ENCODE results near the gene APOBEC3B.
"Not testable (repeated sequence)": the region's sequence is repeated elsewhere in the genome, so short reads cannot be mapped to it uniquely, and the experiment has no call there.

APOBEC3B gene

DNA sequence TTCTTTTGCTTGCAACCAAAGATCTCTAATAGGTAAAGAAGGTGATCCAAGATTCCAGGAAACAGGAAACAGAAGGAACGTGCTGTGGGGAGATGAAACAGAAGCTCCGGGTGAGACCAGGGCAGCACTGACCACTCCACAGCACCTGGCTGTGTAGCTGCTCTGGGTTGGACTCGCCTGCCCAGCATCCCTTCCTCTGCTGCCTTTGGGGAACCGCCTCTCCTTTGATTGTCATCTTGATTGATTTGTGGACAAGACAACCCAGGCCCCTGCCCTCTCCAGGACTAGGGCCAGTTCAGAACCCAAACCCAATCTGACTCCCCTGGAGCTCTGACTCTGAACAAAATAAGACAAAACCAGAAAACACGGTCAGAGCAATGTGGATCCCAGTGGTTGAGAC lies 39.4 kb upstream of the APOBEC3B start:
- no peaks in the 10 kb centered on the region for H3K9me3 ChIP-seq (ENCODE audit: control insufficient read depth, low read length)
- H3K4me3 ChIP-seq (ENCODE audit: insufficient read depth, low read depth, low read length): no peak overlapping the region
- no peaks in the 10 kb centered on the region for H3K27me3 ChIP-seq (ENCODE audit: control insufficient read depth, insufficient read depth, low read length, poor library complexity, severe bottlenecking)
- H3K27ac ChIP-seq (ENCODE audit: insufficient read depth, low read depth, low read length, poor library complexity, severe bottlenecking): no peak overlapping the region
- no peaks in the 10 kb centered on the region for H3K36me3 ChIP-seq (ENCODE audit: control insufficient read depth, insufficient read depth, low read length)
- no peaks in the 10 kb centered on the region for H3K4me1 ChIP-seq (ENCODE audit: control insufficient read depth, insufficient read depth, low read length)
- 90 to 92% methylated on average over 5 of the region's 5 CpGs for WGBS, 2 experiments

GRCh38 chr22:38943201-38943600 lies 38.9 kb upstream of the APOBEC3B start:
- no peaks in the 10 kb centered on the region for H3K27me3 ChIP-seq (ENCODE audit: control insufficient read depth, insufficient read depth, low read length, poor library complexity, severe bottlenecking)
- no peaks in the 10 kb centered on the region for H3K9me3 ChIP-seq (ENCODE audit: control insufficient read depth, low read length)
- 85% methylated on average over 9 of the region's 9 CpGs for WGBS, 2 experiments
- H3K4me1 ChIP-seq (ENCODE audit: control insufficient read depth, insufficient read depth, low read length): no peaks in the 10 kb centered on the region
- H3K36me3 ChIP-seq (ENCODE audit: control insufficient read depth, insufficient read depth, low read length): no peaks in the 10 kb centered on the region
- H3K27ac ChIP-seq (ENCODE audit: insufficient read depth, low read depth, low read length, poor library complexity, severe bottlenecking): no peak overlapping the region
- H3K4me3 ChIP-seq (ENCODE audit: insufficient read depth, low read depth, low read length): no peak overlapping the region

- no peaks in the 10 kb centered on the region for H3K27me3 ChIP-seq (ENCODE audit: control insufficient read depth, insufficient read depth, low read length, poor library complexity, severe bottlenecking)
- no peak overlapping the region for H3K27ac ChIP-seq (ENCODE audit: insufficient read depth, low read depth, low read length, poor library complexity, severe bottlenecking)
- no peaks in the 10 kb centered on the region for H3K36me3 ChIP-seq (ENCODE audit: control insufficient read depth, insufficient read depth, low read length)
- no peaks in the 10 kb centered on the region for H3K9me3 ChIP-seq (ENCODE audit: control insufficient read depth, low read length)
- H3K4me3 ChIP-seq (ENCODE audit: insufficient read depth, low read depth, low read length): no peak overlapping the region
- WGBS, 2 experiments: 83 to 87% methylated on average over 3 of the region's 3 CpGs
- no peaks in the 10 kb centered on the region for H3K4me1 ChIP-seq (ENCODE audit: control insufficient read depth, insufficient read depth, low read length)
Measured at GRCh38 chr22:38943882-38944281, 38.3 kb upstream of the APOBEC3B start.

DNA sequence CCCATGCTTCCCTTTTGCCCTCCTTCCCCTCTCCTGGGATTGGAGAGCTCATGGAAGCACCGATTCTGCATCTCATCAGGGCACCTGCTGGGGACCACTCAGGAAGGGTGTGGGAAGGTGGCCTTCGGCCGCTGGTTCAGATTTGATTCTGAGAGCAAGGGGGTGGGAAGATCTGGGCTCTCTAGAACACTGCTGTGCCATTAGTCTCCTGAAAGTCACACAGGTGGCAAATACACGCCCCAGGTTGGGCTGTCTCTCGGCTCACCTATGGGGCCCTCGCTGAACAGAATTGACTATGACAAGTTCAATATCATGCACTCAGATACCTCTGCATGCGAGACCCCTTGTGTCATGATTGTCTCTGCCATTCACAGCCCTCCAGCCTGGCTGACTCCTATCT lies 37.5 kb upstream of the APOBEC3B start:
- Histone ChIP-seq H3K4me1 (ENCODE audit: control insufficient read depth, insufficient read depth, low read length) (no peaks in the 10 kb centered on the region), H3K4me3 (ENCODE audit: insufficient read depth, low read depth, low read length) (no peak overlapping the region), H3K27ac (ENCODE audit: insufficient read depth, low read depth, low read length, poor library complexity, severe bottlenecking) (no peak overlapping the region), H3K27me3 (ENCODE audit: control insufficient read depth, insufficient read depth, low read length, poor library complexity, severe bottlenecking) (no peaks in the 10 kb centered on the region), H3K36me3 (ENCODE audit: control insufficient read depth, insufficient read depth, low read length) (no peaks in the 10 kb centered on the region), H3K9me3 (ENCODE audit: control insufficient read depth, low read length) (no peaks in the 10 kb centered on the region)
- 90 to 91% methylated on average over 7 of the region's 7 CpGs for WGBS, 2 experiments

- not testable (repeated sequence) for H3K27ac ChIP-seq (ENCODE audit: insufficient read depth, low read depth, low read length, poor library complexity, severe bottlenecking); H3K36me3 ChIP-seq (ENCODE audit: control insufficient read depth, insufficient read depth, low read length); H3K9me3 ChIP-seq (ENCODE audit: control insufficient read depth, low read length); H3K4me3 ChIP-seq (ENCODE audit: insufficient read depth, low read depth, low read length); H3K27me3 ChIP-seq (ENCODE audit: control insufficient read depth, insufficient read depth, low read length, poor library complexity, severe bottlenecking); H3K4me1 ChIP-seq (ENCODE audit: control insufficient read depth, insufficient read depth, low read length)
Measured at GRCh38 chr22:38945706-38946338, 36.3 kb upstream of the APOBEC3B start.

GRCh38 chr22:38946771-38947170 lies 35.4 kb upstream of the APOBEC3B start:
- Histone ChIP-seq H3K27ac (ENCODE audit: insufficient read depth, low read depth, low read length, poor library complexity, severe bottlenecking) (no peak overlapping the region), H3K27me3 (ENCODE audit: control insufficient read depth, insufficient read depth, low read length, poor library complexity, severe bottlenecking) (no peaks in the 10 kb centered on the region)
- WGBS, 2 experiments: 86% methylated on average over 8 of the region's 8 CpGs

DNA sequence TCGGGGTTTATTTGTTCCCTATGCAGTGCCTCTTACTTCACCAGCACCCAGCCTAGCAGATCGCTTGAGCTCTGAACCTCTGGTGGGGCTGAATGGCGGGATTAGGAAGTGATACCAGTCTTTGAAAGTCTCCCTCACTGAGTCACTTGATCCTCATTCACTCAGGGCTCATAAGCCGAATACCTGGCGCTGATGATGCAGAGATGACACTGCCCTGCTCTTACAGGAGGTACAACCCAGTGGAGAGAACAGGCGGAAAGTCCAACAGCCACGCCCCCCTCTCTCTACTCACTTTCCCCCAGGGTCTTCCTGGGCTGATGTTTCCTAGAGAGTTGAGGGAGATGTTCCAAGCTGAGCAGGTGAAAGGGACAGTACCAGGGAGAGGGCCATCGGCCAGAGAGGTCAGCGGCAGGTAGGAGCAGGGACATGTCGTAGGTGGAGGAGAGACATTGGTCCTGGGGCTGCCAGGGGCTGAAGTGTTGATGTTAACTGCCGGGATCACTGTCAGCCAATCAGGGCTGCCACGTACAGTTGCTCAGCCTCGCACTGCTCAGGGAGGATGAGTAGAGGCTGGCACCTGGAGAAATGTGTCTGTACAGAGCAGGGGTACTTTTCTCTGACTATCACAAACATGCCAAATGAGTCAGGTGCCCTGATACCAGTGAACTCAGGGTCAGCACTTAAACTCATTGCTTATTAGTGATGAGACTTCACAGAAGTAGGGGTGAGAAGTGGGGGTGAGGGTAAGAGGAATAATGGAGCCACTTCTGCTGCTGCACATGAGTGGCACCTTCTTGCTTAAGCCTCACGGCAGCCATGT lies 34.6 kb upstream of the APOBEC3B start:
- no peaks in the 10 kb centered on the region for H3K27me3 ChIP-seq (ENCODE audit: control insufficient read depth, insufficient read depth, low read length, poor library complexity, severe bottlenecking)
- 88 to 89% methylated on average over 13 to 14 of the region's 14 CpGs for WGBS, 2 experiments
- no peaks in the 10 kb centered on the region for H3K4me1 ChIP-seq (ENCODE audit: control insufficient read depth, insufficient read depth, low read length)
- no peaks in the 10 kb centered on the region for H3K9me3 ChIP-seq (ENCODE audit: control insufficient read depth, low read length)
- H3K27ac ChIP-seq (ENCODE audit: insufficient read depth, low read depth, low read length, poor library complexity, severe bottlenecking): no peak overlapping the region
- no peaks in the 10 kb centered on the region for H3K36me3 ChIP-seq (ENCODE audit: control insufficient read depth, insufficient read depth, low read length)
- H3K4me3 ChIP-seq (ENCODE audit: insufficient read depth, low read depth, low read length): no peak overlapping the region

More at GRCh38 chr22:38946771-38947170, 35.4 kb upstream of the APOBEC3B start:
- no peaks in the 10 kb centered on the region for H3K4me1 ChIP-seq (ENCODE audit: control insufficient read depth, insufficient read depth, low read length)
- H3K4me3 ChIP-seq (ENCODE audit: insufficient read depth, low read depth, low read length): no peak overlapping the region
- no peaks in the 10 kb centered on the region for H3K36me3 ChIP-seq (ENCODE audit: control insufficient read depth, insufficient read depth, low read length)
- no peaks in the 10 kb centered on the region for H3K9me3 ChIP-seq (ENCODE audit: control insufficient read depth, low read length)

- 87 to 89% methylated on average over 7 of the region's 7 CpGs for WGBS, 2 experiments
- Histone ChIP-seq H3K4me3 (ENCODE audit: insufficient read depth, low read depth, low read length) (no peak overlapping the region), H3K27me3 (ENCODE audit: control insufficient read depth, insufficient read depth, low read length, poor library complexity, severe bottlenecking) (no peaks in the 10 kb centered on the region)
Measured at GRCh38 chr22:38948181-38948940, 33.8 kb upstream of the APOBEC3B start.

GRCh38 chr22:38949889-38950405 lies 32.2 kb upstream of the APOBEC3B start:
- H3K4me3 ChIP-seq (ENCODE audit: insufficient read depth, low read depth, low read length): no peak overlapping the region
- no peaks in the 10 kb centered on the region for H3K36me3 ChIP-seq (ENCODE audit: control insufficient read depth, insufficient read depth, low read length)
- WGBS, 2 experiments: 66 to 74% methylated on average over 8 of the region's 8 CpGs
- no peaks in the 10 kb centered on the region for H3K4me1 ChIP-seq (ENCODE audit: control insufficient read depth, insufficient read depth, low read length)
- H3K9me3 ChIP-seq (ENCODE audit: control insufficient read depth, low read length): no peaks in the 10 kb centered on the region
- H3K27ac ChIP-seq (ENCODE audit: insufficient read depth, low read depth, low read length, poor library complexity, severe bottlenecking): no peak overlapping the region
- H3K27me3 ChIP-seq (ENCODE audit: control insufficient read depth, insufficient read depth, low read length, poor library complexity, severe bottlenecking): no peaks in the 10 kb centered on the region

More at GRCh38 chr22:38948181-38948940, 33.8 kb upstream of the APOBEC3B start:
- Histone ChIP-seq H3K9me3 (ENCODE audit: control insufficient read depth, low read length) (no peaks in the 10 kb centered on the region), H3K4me1 (ENCODE audit: control insufficient read depth, insufficient read depth, low read length) (no peaks in the 10 kb centered on the region), H3K27ac (ENCODE audit: insufficient read depth, low read depth, low read length, poor library complexity, severe bottlenecking) (no peak overlapping the region), H3K36me3 (ENCODE audit: control insufficient read depth, insufficient read depth, low read length) (no peaks in the 10 kb centered on the region)
